Smooth muscle cell (in vitro differentiated cells): ENCODE measurements around the gene IFNW1. TPM values are rescaled to one million over a fixed set of nuclear protein-coding genes. Genes with fewer than 3 reads are reported as not detected.

Experiments used
- DNase-seq: peaks from one replicate; lab custom pipeline; 2025; ENCODE audit not compliant: unreplicated experiment; lab: John Stamatoyannopoulos, UW
- H2AFZ ChIP-seq: fragments of 200-600 bp; sonication (generic); 2 replicates; pipeline ENCODE4 v1.6.0; 2016; ENCODE audit warnings: antibody characterized with exemption, low read depth, mild to moderate bottlenecking
- H3F3A ChIP-seq: fragments of 200-600 bp; sonication (generic); 2 replicates; pipeline ENCODE4 v1.6.0; 2017; ENCODE audit warnings: antibody characterized with exemption, low read depth
- H3K27ac ChIP-seq: fragments of 200-600 bp; sonication (generic); 2 replicates; pipeline ENCODE4 v1.5.1; 2016; ENCODE audit warnings: low read depth, mild to moderate bottlenecking
- H3K27me3 ChIP-seq: fragments of 200-600 bp; sonication (generic); 2 replicates; pipeline ENCODE4 v1.6.1; 2016; ENCODE audit warnings: low read depth, mild to moderate bottlenecking
- H3K36me3 ChIP-seq: fragments of 200-600 bp; sonication (generic); 2 replicates; pipeline ENCODE4 v1.5.1; 2016; ENCODE audit warnings: low read depth
- H3K4me1 ChIP-seq: fragments of 200-600 bp; sonication (generic); 2 replicates; pipeline ENCODE4 v1.5.1; 2016; ENCODE audit warnings: low read depth
- H3K4me2 ChIP-seq: fragments of 200-600 bp; sonication (generic); 2 replicates; pipeline ENCODE4 v1.6.0; 2016; ENCODE audit warnings: mild to moderate bottlenecking
- H3K4me3 ChIP-seq: fragments of 200-600 bp; sonication (generic); 2 replicates; pipeline ENCODE4 v1.5.1; 2016; ENCODE audit warnings: mild to moderate bottlenecking
- H3K79me2 ChIP-seq: fragments of 200-600 bp; sonication (generic); 2 replicates; pipeline ENCODE4 v1.6.0; 2016; ENCODE audit warnings: low read depth, mild to moderate bottlenecking
- H3K9ac ChIP-seq: fragments of 200-600 bp; sonication (generic); 2 replicates; pipeline ENCODE4 v1.6.0; 2016; ENCODE audit warnings: low read depth
- H3K9me3 ChIP-seq: fragments of 200-600 bp; sonication (generic); replicated peaks from 2 replicates; pipeline ENCODE4 v1.5.1; 2016; ENCODE audit warnings: low read depth
- H4K20me1 ChIP-seq: fragments of 200-600 bp; sonication (generic); 2 replicates; pipeline ENCODE4 v1.6.0; 2016; ENCODE audit warnings: low read depth
- CTCF ChIP-seq: fragments of 200-600 bp; sonication (generic); IDR thresholded peaks from 2 replicates; pipeline ENCODE4 v1.5.1; 2017; ENCODE audit warnings: borderline replicate concordance, mild to moderate bottlenecking, antibody characterized with exemption; ENCODE audit not compliant: insufficient read depth, poor library complexity, severe bottlenecking
- WGBS: methylation state at CpG from one replicate; pipeline ENCODE4 v1.1.7; 2016; ENCODE audit warnings: low lambda C conversion rate; 5-methylcytosine and 5-hydroxymethylcytosine counted together
- polyA plus RNA-seq: library from polyadenylated mRNA; unstranded; fragments of >200 nt; fragmentation: Nextera tagmentation; extraction: Ambion mirVana; gene quantifications from 2 replicates; pipeline ENCODE4 v1.2.1, GENCODE V29; 2016
- total RNA-seq: library from RNA; depleted of rRNA; stranded (reverse); fragments of >200 nt; gene quantifications from 2 replicates; pipeline ENCODE4 v1.2.3, GENCODE V29; 2014

IFNW1 gene
- total and polyA plus RNA-seq, 2 experiments from 2014 or later, result not detected

GRCh38 chr9:21110708-21111576 lies 30.7 kb downstream of the IFNW1 start:
- Histone ChIP-seq H4K20me1 (no peaks in the 10 kb centered on the region), H3K9me3 (no peaks in the 10 kb centered on the region), H3K79me2 (no peaks in the 10 kb centered on the region), H3F3A (no peaks in the 10 kb centered on the region), H3K27me3 (no peaks in the 10 kb centered on the region), H3K4me2 (no peak overlapping the region), H3K36me3 (no peaks in the 10 kb centered on the region), H3K9ac (no peak overlapping the region), H3K4me3 (no peak overlapping the region), H3K27ac (no peak overlapping the region), H2AFZ (no peak overlapping the region), H3K4me1 (no peaks in the 10 kb centered on the region)
- DNase-seq, result no peak
- WGBS, result 24% methylated on average over 4 of the region's 4 CpGs
- peak; percentile 85 for TF ChIP-seq CTCF

GRCh38 chr9:21104787-21105186 lies 36.8 kb downstream of the IFNW1 start:
- H3K27me3 ChIP-seq, result no peaks in the 10 kb centered on the region
- no peaks in the 10 kb centered on the region for H3K4me1 ChIP-seq
- no peaks in the 10 kb centered on the region for H3K79me2 ChIP-seq
- no peaks in the 10 kb centered on the region for H4K20me1 ChIP-seq
- no peaks in the 10 kb centered on the region for H3K36me3 ChIP-seq
- WGBS, result 88% methylated on average over 1 of the region's 1 CpG
- no peaks in the 10 kb centered on the region for H3F3A ChIP-seq
- no peak for DNase-seq
- no peak overlapping the region for H2AFZ ChIP-seq
- TF ChIP-seq CTCF, result no peak
- no peak overlapping the region for H3K9ac ChIP-seq
- no peaks in the 10 kb centered on the region for H3K9me3 ChIP-seq
- no peak overlapping the region for H3K4me3 ChIP-seq
- no peak overlapping the region for H3K27ac ChIP-seq
- H3K4me2 ChIP-seq, result no peak overlapping the region

GRCh38 chr9:21102305-21102704 lies 39.3 kb downstream of the IFNW1 start:
- Histone ChIP-seq H3K27ac (no peak overlapping the region), H3K9ac (no peak overlapping the region), H3K79me2 (no peaks in the 10 kb centered on the region), H3K27me3 (no peaks in the 10 kb centered on the region), H3K36me3 (no peaks in the 10 kb centered on the region), H3K9me3 (no peaks in the 10 kb centered on the region), H2AFZ (no peak overlapping the region), H3K4me2 (no peak overlapping the region), H3F3A (peaks cover 2% of the 10 kb centered on the region), H3K4me1 (no peaks in the 10 kb centered on the region), H4K20me1 (no peaks in the 10 kb centered on the region), H3K4me3 (no peak overlapping the region)
- WGBS, result 100% methylated on average over 1 of the region's 1 CpG
- no peak for TF ChIP-seq CTCF
- no peak for DNase-seq

GRCh38 chr9:21097817-21098216 lies 43.8 kb downstream of the IFNW1 start:
- DNase-seq, result no peak
- no peaks in the 10 kb centered on the region for H3K79me2 ChIP-seq
- H3K4me2 ChIP-seq, result no peak overlapping the region
- no peaks in the 10 kb centered on the region for H3K9me3 ChIP-seq
- no peaks in the 10 kb centered on the region for H3K27me3 ChIP-seq
- H3F3A ChIP-seq, result peaks cover 3% of the 10 kb centered on the region
- no peak overlapping the region for H3K27ac ChIP-seq
- 96% methylated on average over 2 of the region's 2 CpGs for whole genome bisulfite sequencing
- H2AFZ ChIP-seq, result no peak overlapping the region
- no peak overlapping the region for H3K9ac ChIP-seq
- TF ChIP-seq CTCF, result no peak
- no peaks in the 10 kb centered on the region for H4K20me1 ChIP-seq
- no peak overlapping the region for H3K4me3 ChIP-seq
- no peaks in the 10 kb centered on the region for H3K36me3 ChIP-seq
- peaks cover 4% of the 10 kb centered on the region for H3K4me1 ChIP-seq
